Measurements from ENCODE around the gene SUCLG2.

Gene SUCLG2

GRCh38 chr3:67648229-67648628, 6.2 kb downstream of the SUCLG2 start:
- no peak for DNase-seq

- DNase-seq: no peak
These were observed 7.0 kb downstream of the SUCLG2 start for GRCh38 chr3:67647390-67647878.

GRCh38 chr3:67646586-67647234, 7.7 kb downstream of the SUCLG2 start:
- DNase-seq: no peak

GRCh38 chr3:67644827-67645226, 9.6 kb downstream of the SUCLG2 start:
- DNase-seq: no peak

GRCh38 chr3:67642734-67643133, 11.7 kb downstream of the SUCLG2 start:
- DNase-seq: no peak

GRCh38 chr3:67642190-67642589, 12.2 kb downstream of the SUCLG2 start:
- DNase-seq: no peak

- DNase-seq: no peak
These were observed 13.0 kb downstream of the SUCLG2 start for GRCh38 chr3:67641451-67641850.

- DNase-seq: no peak
These were observed 14.3 kb downstream of the SUCLG2 start for GRCh38 chr3:67640023-67640660.

GRCh38 chr3:67637255-67637900, 17.0 kb downstream of the SUCLG2 start:
- DNase-seq: no peak

- no peak for DNase-seq
These were observed 18.6 kb downstream of the SUCLG2 start for GRCh38 chr3:67635806-67636205.

GRCh38 chr3:67635257-67635656, 19.2 kb downstream of the SUCLG2 start:
- DNase-seq: no peak

GRCh38 chr3:67630666-67631362, 23.6 kb downstream of the SUCLG2 start:
- DNase-seq: no peak

- no peak for DNase-seq
These were observed 29.7 kb downstream of the SUCLG2 start for GRCh38 chr3:67624687-67625086.

- no peak for DNase-seq
These were observed 30.3 kb downstream of the SUCLG2 start for GRCh38 chr3:67624078-67624477.

- no peak for DNase-seq
These were observed 31.8 kb downstream of the SUCLG2 start for GRCh38 chr3:67622652-67623051.

- DNase-seq: no peak
These were observed 33.5 kb downstream of the SUCLG2 start for GRCh38 chr3:67620869-67621268.

GRCh38 chr3:67619991-67620390, 34.4 kb downstream of the SUCLG2 start:
- DNase-seq: no peak

- DNase-seq: no peak
These were observed 36.9 kb downstream of the SUCLG2 start for GRCh38 chr3:67617518-67617917.

GRCh38 chr3:67616046-67616445, 38.4 kb downstream of the SUCLG2 start:
- no peak for DNase-seq

- DNase-seq: no peak
These were observed 40.2 kb downstream of the SUCLG2 start for GRCh38 chr3:67614195-67614594.

GRCh38 chr3:67610458-67610857, 44.0 kb downstream of the SUCLG2 start:
- DNase-seq: no peak

- no peak for DNase-seq
These were observed 44.7 kb downstream of the SUCLG2 start for GRCh38 chr3:67609709-67610108.

GRCh38 chr3:67608034-67608433, 46.4 kb downstream of the SUCLG2 start:
- DNase-seq: no peak

GRCh38 chr3:67605377-67605776, 49.0 kb downstream of the SUCLG2 start:
- no peak for DNase-seq

Data from NCI-H2107 (cell line).